ENCODE data around the gene SH3RF3.

Gene SH3RF3

GRCh38 chr2:109320195-109320922, 191.4 kb downstream of the SH3RF3 start:
- DNase-seq: no peak

GRCh38 chr2:109321570-109321969, 192.6 kb downstream of the SH3RF3 start:
- no peak for DNase-seq

GRCh38 chr2:109322111-109322510, 193.1 kb downstream of the SH3RF3 start:
- DNase-seq: no peak

- no peak for DNase-seq
These were observed 193.6 kb downstream of the SH3RF3 start for GRCh38 chr2:109322641-109323040.

- no peak for DNase-seq
These were observed 195.9 kb downstream of the SH3RF3 start for GRCh38 chr2:109324861-109325260.

- no peak for DNase-seq
These were observed 196.6 kb downstream of the SH3RF3 start for GRCh38 chr2:109325570-109325969.

GRCh38 chr2:109326306-109326705, 197.3 kb downstream of the SH3RF3 start:
- DNase-seq: no peak

GRCh38 chr2:109330056-109330455, 201.1 kb downstream of the SH3RF3 start:
- no peak for DNase-seq

GRCh38 chr2:109331081-109331480, 202.1 kb downstream of the SH3RF3 start:
- no peak for DNase-seq

GRCh38 chr2:109331896-109332848, 203.2 kb downstream of the SH3RF3 start:
- DNase-seq: peak; percentile 10

GRCh38 chr2:109332880-109333279, 203.9 kb downstream of the SH3RF3 start:
- no peak for DNase-seq

GRCh38 chr2:109333414-109334210, 204.6 kb downstream of the SH3RF3 start:
- DNase-seq: no peak

GRCh38 chr2:109335631-109336176, 206.7 kb downstream of the SH3RF3 start:
- DNase-seq: no peak

GRCh38 chr2:109336296-109336695, 207.3 kb downstream of the SH3RF3 start:
- no peak for DNase-seq

GRCh38 chr2:109337221-109337620, 208.2 kb downstream of the SH3RF3 start:
- DNase-seq: no peak

GRCh38 chr2:109339519-109339966, 210.5 kb downstream of the SH3RF3 start:
- no peak for DNase-seq

- no peak for DNase-seq
These were observed 211.4 kb downstream of the SH3RF3 start for GRCh38 chr2:109340381-109340780.

- DNase-seq: no peak
These were observed 212.6 kb downstream of the SH3RF3 start for GRCh38 chr2:109341355-109342255.

- DNase-seq: no peak
These were observed 213.3 kb downstream of the SH3RF3 start for GRCh38 chr2:109342256-109342850.

- no peak for DNase-seq
These were observed 213.9 kb downstream of the SH3RF3 start for GRCh38 chr2:109342930-109343329.

- no peak for DNase-seq
These were observed 214.5 kb downstream of the SH3RF3 start for GRCh38 chr2:109343460-109343859.
